Measurements from ENCODE around the gene SRCIN1. TPM values are rescaled to one million over a fixed set of nuclear protein-coding genes. Genes with fewer than 3 reads are reported as not detected.
A peak's percentile ranks its signal among the peaks of the same experiment; 100 is the strongest.

SRCIN1 gene
- polyA plus RNA-seq, 1 donor from 2014 or later = not detected

- H3K27ac Mint-ChIP-seq = no peak overlapping the region
- no peaks in the 10 kb centered on the region for H3K36me3 Mint-ChIP-seq
- H3K4me3 Mint-ChIP-seq = peak overlapping the region in 1 of 4 donors; percentile 60
- H3K4me1 Mint-ChIP-seq = peaks cover 3 to 6% (median 4%) of the 10 kb centered on the region in 3 donors
- H3K9me3 Mint-ChIP-seq = peaks cover 0 to 11% (median 5%) of the 10 kb centered on the region in 3 donors
- peaks cover 58% of the 10 kb centered on the region for H3K27me3 Mint-ChIP-seq
These were observed 3.7 kb upstream of the SRCIN1 start for GRCh38 chr17:38609280-38610031.

GRCh38 chr17:38608648-38609047 lies 2.9 kb upstream of the SRCIN1 start:
- Mint-ChIP-seq H3K27me3 (peaks cover 56% of the 10 kb centered on the region), H3K4me3 (no peak overlapping the region), H3K4me1 (peaks cover 3 to 6% (median 4%) of the 10 kb centered on the region in 3 donors), H3K36me3 (no peaks in the 10 kb centered on the region), H3K9me3 (peaks cover 0 to 11% (median 5%) of the 10 kb centered on the region in 3 donors), H3K27ac (no peak overlapping the region)

DNA sequence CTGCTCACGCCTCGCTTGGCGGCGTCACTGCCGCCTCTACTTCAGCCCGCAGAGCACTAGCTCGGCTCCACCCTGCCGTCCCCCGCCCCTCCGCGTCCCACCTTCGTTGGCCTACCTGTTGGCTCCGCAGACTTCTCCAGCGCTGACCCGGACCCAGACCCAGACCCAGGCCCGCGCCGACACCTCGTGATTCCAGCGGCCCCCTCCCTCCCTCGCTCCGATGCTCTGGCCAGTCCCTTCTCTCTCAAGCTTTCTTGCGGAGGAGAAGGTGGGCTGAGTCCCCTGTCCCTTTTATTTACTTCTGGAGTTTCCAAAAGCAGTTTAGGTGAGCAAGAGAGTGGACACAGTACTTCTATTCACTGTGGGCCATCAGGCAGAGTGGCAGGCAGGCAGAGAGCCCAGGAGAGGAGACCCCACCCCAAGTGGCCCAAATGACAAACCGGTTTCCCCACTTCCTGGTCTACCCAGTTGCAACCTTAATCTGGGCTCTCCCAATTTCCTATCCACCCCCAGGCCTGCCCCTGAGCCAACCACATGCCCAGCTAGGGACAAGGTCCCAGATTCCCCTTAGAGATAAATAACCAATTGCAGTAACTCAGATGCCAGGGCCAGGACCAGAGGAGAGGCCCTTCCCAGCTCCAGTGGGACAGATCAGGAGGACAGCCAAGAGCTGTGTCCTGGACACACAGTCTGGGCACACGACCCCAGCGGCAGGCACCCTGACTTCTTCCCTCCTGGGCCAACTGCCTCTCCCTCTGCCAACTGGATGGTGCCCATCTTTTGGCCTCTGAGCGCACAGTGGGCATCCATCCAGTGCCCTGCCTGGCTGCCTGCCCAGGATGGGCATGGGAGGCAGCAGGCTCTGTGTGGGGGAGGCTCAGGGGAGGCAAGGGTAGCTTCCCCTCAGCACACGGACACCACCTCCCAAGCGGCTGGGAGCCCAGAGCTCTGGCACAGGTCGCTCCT lies 1.2 kb upstream of the SRCIN1 start:
- Mint-ChIP-seq H3K27me3 (peaks cover 55% of the 10 kb centered on the region), H3K4me1 (peaks cover 3 to 6% (median 4%) of the 10 kb centered on the region in 3 donors), H3K27ac (peak overlapping the region in 1 of 3 donors; percentile 71), H3K4me3 (peak overlapping the region; percentile 36 to 79 (median 75)), H3K36me3 (no peaks in the 10 kb centered on the region), H3K9me3 (peaks cover 0 to 5% (median 0%) of the 10 kb centered on the region in 3 donors)

- Mint-ChIP-seq H3K27me3 (peaks cover 49% of the 10 kb centered on the region), H3K36me3 (no peaks in the 10 kb centered on the region), H3K27ac (no peak overlapping the region), H3K4me1 (peaks cover 4 to 6% (median 4%) of the 10 kb centered on the region in 3 donors), H3K4me3 (peak overlapping the region in 3 of 4 donors; percentile 16 to 82 (median 60)), H3K9me3 (peaks cover 0 to 1% (median 0%) of the 10 kb centered on the region in 3 donors)
These were observed 326 bp downstream of the SRCIN1 start for GRCh38 chr17:38605411-38605840.

GRCh38 chr17:38604479-38605403 lies 1.0 kb downstream of the SRCIN1 start:
- H3K27ac Mint-ChIP-seq = no peak overlapping the region
- peaks cover 0 to 1% (median 0%) of the 10 kb centered on the region in 3 donors for H3K9me3 Mint-ChIP-seq
- peaks cover 51% of the 10 kb centered on the region for H3K27me3 Mint-ChIP-seq
- H3K36me3 Mint-ChIP-seq = no peaks in the 10 kb centered on the region
- peak overlapping the region in 3 of 4 donors; percentile 16 to 82 (median 60) for H3K4me3 Mint-ChIP-seq
- H3K4me1 Mint-ChIP-seq = peaks cover 4 to 6% (median 4%) of the 10 kb centered on the region in 3 donors

- H3K36me3 Mint-ChIP-seq = no peaks in the 10 kb centered on the region
- peak overlapping the region in 3 of 4 donors; percentile 0 to 81 (median 6) for H3K4me3 Mint-ChIP-seq
- no peak overlapping the region for H3K27ac Mint-ChIP-seq
- H3K9me3 Mint-ChIP-seq = peaks cover 0 to 1% (median 0%) of the 10 kb centered on the region in 3 donors
- H3K27me3 Mint-ChIP-seq = peaks cover 47% of the 10 kb centered on the region
- peaks cover 4 to 6% (median 4%) of the 10 kb centered on the region in 3 donors for H3K4me1 Mint-ChIP-seq
These were observed 1.8 kb downstream of the SRCIN1 start for GRCh38 chr17:38603786-38604478.

DNA sequence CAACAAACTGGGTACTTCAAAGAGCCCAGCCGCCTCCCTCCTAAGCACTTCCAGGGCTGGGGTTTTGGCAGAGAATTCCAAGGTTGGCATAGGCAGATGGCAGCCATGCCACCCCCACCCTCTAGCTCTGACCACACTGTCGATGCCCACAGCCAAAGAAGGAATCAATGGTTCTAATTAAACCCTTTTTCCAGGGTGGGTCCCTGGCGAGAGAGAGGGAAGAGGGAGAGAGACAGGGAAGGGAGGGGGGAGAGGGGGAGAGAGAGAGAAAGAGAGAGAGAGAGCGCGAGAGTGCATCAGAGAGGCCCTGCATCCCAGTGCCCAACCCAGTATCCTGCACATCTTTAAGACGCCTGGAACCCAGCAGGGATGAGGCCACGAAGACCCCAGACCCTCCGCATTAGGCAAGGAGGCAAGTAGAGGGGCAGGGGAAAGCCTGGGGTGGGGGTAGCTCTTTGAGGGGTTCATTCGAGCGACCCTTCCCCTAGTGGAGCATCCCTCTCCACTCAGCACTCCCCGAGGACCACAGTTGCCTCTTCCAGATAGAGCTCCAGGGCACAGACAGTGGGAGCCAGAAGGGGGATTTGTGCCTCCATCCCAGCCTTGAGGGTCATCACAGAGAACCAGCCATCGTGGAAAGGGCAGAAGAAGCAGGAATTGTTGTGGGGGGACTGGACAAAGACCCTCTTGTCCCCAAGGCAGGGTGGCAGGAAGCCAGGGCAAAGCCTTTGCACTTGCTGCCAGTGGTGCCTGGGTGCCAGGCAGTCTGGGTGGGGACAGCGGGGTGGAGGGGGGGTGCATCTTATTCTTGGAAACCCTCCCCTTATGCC lies 2.6 kb downstream of the SRCIN1 start:
- peaks cover 0 to 1% (median 0%) of the 10 kb centered on the region in 3 donors for H3K9me3 Mint-ChIP-seq
- peaks cover 42% of the 10 kb centered on the region for H3K27me3 Mint-ChIP-seq
- no peak overlapping the region for H3K27ac Mint-ChIP-seq
- peak overlapping the region; percentile 6 to 81 (median 45) for H3K4me3 Mint-ChIP-seq
- H3K4me1 Mint-ChIP-seq = peaks cover 3 to 4% (median 4%) of the 10 kb centered on the region in 3 donors
- H3K36me3 Mint-ChIP-seq = no peaks in the 10 kb centered on the region

DNA sequence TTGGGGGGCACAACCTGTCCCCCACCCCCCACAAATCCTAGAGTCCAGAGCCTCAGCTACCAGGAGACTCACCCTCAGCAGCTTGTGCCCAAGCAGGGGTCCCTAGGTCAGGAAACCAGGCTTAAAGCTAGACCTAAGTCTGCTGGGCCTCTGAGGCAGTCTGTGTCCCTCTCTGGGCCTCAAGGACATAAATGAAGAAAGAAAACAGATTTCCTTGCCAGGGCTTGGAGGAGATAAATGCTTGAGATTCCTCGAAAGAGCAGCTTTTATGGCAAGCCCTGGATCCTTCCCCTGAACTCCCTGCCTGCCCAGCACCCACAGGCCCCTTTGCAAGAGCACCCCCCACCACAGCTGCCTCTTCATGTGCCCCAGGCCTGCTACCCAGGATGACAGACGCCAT lies 3.3 kb downstream of the SRCIN1 start:
- no peak overlapping the region for H3K27ac Mint-ChIP-seq
- peaks cover 0 to 1% (median 0%) of the 10 kb centered on the region in 3 donors for H3K4me1 Mint-ChIP-seq
- H3K36me3 Mint-ChIP-seq = no peaks in the 10 kb centered on the region
- peaks cover 37% of the 10 kb centered on the region for H3K27me3 Mint-ChIP-seq
- H3K9me3 Mint-ChIP-seq = peaks cover 0 to 1% (median 0%) of the 10 kb centered on the region in 3 donors
- peak overlapping the region in 2 of 4 donors; percentile 32 to 41 for H3K4me3 Mint-ChIP-seq

DNA sequence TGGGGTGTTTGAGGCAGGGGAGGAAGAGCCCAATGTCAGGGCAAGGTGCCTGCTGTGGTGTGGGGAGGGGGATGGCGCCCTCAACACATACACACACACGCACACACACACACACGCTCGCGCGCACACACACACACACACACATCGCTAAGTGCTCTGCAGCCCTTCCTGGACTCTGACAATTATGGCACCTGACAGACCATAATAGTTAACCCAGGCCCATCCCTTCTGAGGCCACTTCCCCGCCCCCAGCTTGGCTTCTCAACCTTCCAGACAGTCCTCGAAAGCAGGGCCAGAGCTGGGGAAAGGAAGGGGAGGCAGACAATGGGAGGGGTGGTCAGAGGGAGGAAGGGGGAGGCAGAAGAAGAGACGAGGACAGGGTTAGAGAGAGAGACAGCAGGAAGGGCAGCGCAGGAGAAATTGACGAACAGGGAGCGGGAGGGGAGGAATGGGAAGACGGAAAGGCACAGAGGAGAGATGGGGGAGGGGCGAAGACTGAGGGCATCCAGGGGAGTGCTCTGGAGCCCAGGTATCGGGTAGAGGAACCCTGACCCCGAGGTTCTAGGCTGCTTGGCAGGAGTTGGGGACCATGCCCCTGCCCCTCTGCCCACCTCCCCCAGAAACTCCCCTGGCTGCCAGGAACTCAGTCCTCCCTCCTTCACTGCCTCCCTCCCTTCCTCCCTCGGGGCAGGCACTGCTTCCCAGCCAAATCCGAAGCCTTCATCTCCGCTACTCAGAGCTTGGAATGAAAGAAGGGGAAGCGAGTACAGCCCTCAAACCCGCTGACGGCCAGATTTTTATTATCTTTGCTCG lies 4.0 kb downstream of the SRCIN1 start:
- Mint-ChIP-seq H3K4me3 (no peak overlapping the region), H3K9me3 (peaks cover 0 to 1% (median 0%) of the 10 kb centered on the region in 3 donors), H3K27me3 (peaks cover 35% of the 10 kb centered on the region), H3K4me1 (peaks cover 0 to 1% (median 0%) of the 10 kb centered on the region in 3 donors), H3K36me3 (no peaks in the 10 kb centered on the region), H3K27ac (no peak overlapping the region)

DNA sequence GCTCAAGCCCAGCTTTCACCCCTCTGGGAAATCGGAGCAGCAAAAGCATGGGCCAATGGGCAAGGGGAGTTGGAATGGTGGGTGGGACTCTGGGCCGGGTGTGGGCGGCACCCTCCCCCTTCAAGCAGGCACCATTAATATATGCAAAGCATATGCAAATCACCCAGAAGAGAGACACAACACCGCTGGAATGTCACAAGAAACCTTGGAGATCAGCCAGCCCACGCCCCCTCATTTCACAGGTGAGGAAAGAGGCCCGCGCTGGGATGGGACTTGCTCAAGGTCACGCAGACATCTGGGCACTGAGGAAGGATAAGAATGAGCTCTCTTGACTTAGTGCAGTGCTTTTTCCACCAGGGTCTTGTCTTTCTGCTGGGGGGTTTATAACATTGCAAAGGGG lies 4.8 kb downstream of the SRCIN1 start:
- H3K9me3 Mint-ChIP-seq = peaks cover 0 to 1% (median 0%) of the 10 kb centered on the region in 3 donors
- H3K27ac Mint-ChIP-seq = peak overlapping the region in 1 of 3 donors; percentile 67
- H3K27me3 Mint-ChIP-seq = peaks cover 33% of the 10 kb centered on the region
- H3K4me1 Mint-ChIP-seq = peaks cover 0 to 1% (median 0%) of the 10 kb centered on the region in 3 donors
- H3K36me3 Mint-ChIP-seq = no peaks in the 10 kb centered on the region
- no peak overlapping the region for H3K4me3 Mint-ChIP-seq

DNA sequence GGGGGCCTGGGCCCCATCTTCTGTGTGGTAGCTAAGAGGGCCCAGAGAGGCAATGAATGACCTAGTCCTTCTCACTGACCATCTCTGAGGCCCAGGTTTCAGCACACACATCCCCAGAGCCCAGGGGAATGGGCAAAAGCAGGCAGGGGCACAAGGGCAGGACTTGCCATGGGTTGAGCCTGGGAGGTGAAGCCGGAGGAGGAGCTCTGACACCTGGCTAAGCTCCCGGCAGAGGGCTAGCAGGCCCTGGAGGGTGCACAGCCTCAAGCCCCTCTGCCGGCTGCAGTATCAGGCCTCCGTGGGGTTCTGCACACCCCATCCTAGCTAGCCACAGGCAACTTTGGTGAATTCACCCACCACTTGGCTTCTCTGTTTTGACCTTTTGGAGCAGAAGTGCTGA lies 5.3 kb downstream of the SRCIN1 start:
- peaks cover 0 to 1% (median 0%) of the 10 kb centered on the region in 3 donors for H3K9me3 Mint-ChIP-seq

GRCh38 chr17:38599398-38599856 lies 6.3 kb downstream of the SRCIN1 start:
- no peaks in the 10 kb centered on the region for H3K36me3 Mint-ChIP-seq
- H3K27ac Mint-ChIP-seq = no peak overlapping the region
- no peak overlapping the region for H3K4me3 Mint-ChIP-seq
- peaks cover 0 to 1% (median 0%) of the 10 kb centered on the region in 3 donors for H3K9me3 Mint-ChIP-seq
- H3K27me3 Mint-ChIP-seq = peaks cover 45% of the 10 kb centered on the region
- peaks cover 0 to 1% (median 0%) of the 10 kb centered on the region in 3 donors for H3K4me1 Mint-ChIP-seq

More for the DNA sequence above, 5.3 kb downstream of the SRCIN1 start:
- Mint-ChIP-seq H3K36me3 (no peaks in the 10 kb centered on the region), H3K4me3 (no peak overlapping the region), H3K27ac (no peak overlapping the region), H3K4me1 (peaks cover 0 to 1% (median 0%) of the 10 kb centered on the region in 3 donors), H3K27me3 (peaks cover 38% of the 10 kb centered on the region)

Data from IgD-negative memory B cell (primary cell).